Uterus (tissue), 4 donors: ENCODE results near the gene WEE1. TPM values are rescaled to one million over a fixed set of nuclear protein-coding genes. Genes with fewer than 3 reads are reported as not detected.
A peak's percentile ranks its signal among the peaks of the same experiment; 100 is the strongest.

Source experiments
- DNase-seq, 2 donors: peaks; one replicate each; pipeline ENCODE4 v3.0.0-alpha.2; 2019 to 2020
- H3K27ac ChIP-seq, 2 donors: fragments of 200-600 bp; sonication (generic); 1 replicate in 1 of 2; 2 replicates in 1 of 2; pipeline ENCODE4 v1.5.1; 2016 to 2018
- H3K27me3 ChIP-seq, 2 donors: fragments of 200-600 bp; sonication (generic); one replicate each; pipeline ENCODE4 v1.5.1; 2018 to 2019; ENCODE audit warnings: control low read depth in 1 of 2
- H3K36me3 ChIP-seq, 2 donors: fragments of 200-600 bp; sonication (generic); one replicate each; pipeline ENCODE4 v1.5.1; 2019; ENCODE audit warnings: control low read depth in 1 of 2
- H3K4me1 ChIP-seq, 2 donors: fragments of 200-600 bp; sonication (generic); one replicate each; pipeline ENCODE4 v1.5.1; 2018 to 2019; ENCODE audit warnings: control low read depth in 1 of 2
- H3K4me3 ChIP-seq, 2 donors: fragments of 200-600 bp; sonication (generic); 1 replicate in 1 of 2; 2 replicates in 1 of 2; pipeline ENCODE4 v1.5.1; 2018 to 2019; ENCODE audit warnings: mild to moderate bottlenecking in 1 of 2
- H3K9me3 ChIP-seq, 2 donors: fragments of 200-600 bp; sonication (generic); one replicate each; pipeline ENCODE4 v1.5.1; 2019; ENCODE audit warnings: control low read depth in 1 of 2
- CTCF ChIP-seq, 4 experiments: fragments of 200-600 bp in 2 of 4; fragments of 450-650 bp in 2 of 4; sonication (generic) in 2 of 4; IDR thresholded peaks; one replicate each; pipeline ENCODE4 v1.5.1; 2016 to 2019; ENCODE audit warnings: antibody characterized with exemption in 4 of 4, mild to moderate bottlenecking in 2 of 4, moderate library complexity in 1 of 4
- POLR2A ChIP-seq, 2 donors: fragments of 450-650 bp; IDR thresholded peaks; one replicate each; pipeline ENCODE4 v1.6.1; 2016; ENCODE audit warnings: antibody characterized with exemption in 2 of 2, mild to moderate bottlenecking in 1 of 2, moderate library complexity in 1 of 2
- intact Hi-C: fragments of 100-400 bp; cut with DNase I; formaldehyde crosslinking; loops from one replicate; pipeline ENCODE4 v1.15.1; 2023; ENCODE audit warnings: low total_unique reads
- total RNA-seq, 4 donors: library from RNA; depleted of rRNA in 3 of 4; stranded (reverse); fragments of >200 nt in 3 of 4; gene quantifications; one replicate each; pipeline versions ENCODE4 v1.1.0 to v1.2.4, GENCODE V29; 2014 to 2023
- donor health status: DM: yes; HTN: yes; CAD: no.

Gene WEE1
- total RNA-seq, 4 donors from 2014 or later: 30.0 to 105 (median 60.0) TPM

DNA sequence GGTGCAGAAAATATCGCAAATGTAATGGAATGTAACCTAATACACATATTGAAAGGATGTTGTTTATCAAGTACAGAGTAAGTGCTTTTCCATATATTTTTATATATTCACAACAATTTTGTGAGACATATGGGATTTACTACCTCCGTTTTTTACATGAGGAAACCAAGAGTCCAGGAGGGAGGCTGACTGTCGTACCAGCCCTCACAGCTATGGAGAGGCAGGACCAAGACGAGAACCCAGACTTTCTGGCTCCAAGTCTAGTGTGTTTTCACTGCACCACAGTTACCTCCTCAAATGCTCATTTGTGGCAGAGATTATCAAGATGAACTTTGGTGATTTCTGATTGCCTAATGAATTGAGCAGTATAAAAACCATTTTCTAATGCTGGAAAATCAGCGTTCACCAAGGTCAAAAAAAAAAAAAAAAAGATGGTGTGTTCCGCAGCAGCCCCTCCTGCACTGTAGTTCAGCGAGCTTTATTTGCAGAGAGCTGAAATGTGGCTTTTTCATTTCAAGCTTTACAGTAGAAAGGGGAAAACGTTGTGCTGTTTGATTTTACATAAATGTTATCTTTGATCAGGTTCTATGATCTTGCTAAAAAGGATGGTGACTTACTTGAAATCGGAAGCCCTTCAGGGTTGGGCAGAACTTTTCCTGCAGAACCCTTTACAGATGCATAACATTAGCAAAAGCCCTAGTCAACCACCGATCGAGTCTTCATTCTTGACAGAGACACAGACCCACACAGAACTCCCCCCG lies 44.7 kb upstream of the WEE1 start:
- peak overlapping the region; percentile 60 to 80 for H3K27ac ChIP-seq
- peaks cover 7 to 12% of the 10 kb centered on the region in 2 donors for H3K4me1 ChIP-seq
- no peak for DNase-seq
- no peaks in the 10 kb centered on the region for H3K36me3 ChIP-seq
- H3K27me3 ChIP-seq: no peaks in the 10 kb centered on the region
- H3K9me3 ChIP-seq: no peaks in the 10 kb centered on the region
- TF ChIP-seq POLR2A (IDR thresholded peaks at IDR 0.05) (no peak), CTCF (IDR thresholded peaks at IDR 0.05) (no peak)
- intact Hi-C loops: no loop called here
- H3K4me3 ChIP-seq: no peak overlapping the region

GRCh38 chr11:9529334-9529650 lies 44.2 kb upstream of the WEE1 start:
- peak overlapping the region; percentile 60 to 80 for H3K27ac ChIP-seq

GRCh38 chr11:9530020-9530621 lies 43.3 kb upstream of the WEE1 start:
- DNase-seq: no peak
- H3K27me3 ChIP-seq: no peaks in the 10 kb centered on the region
- no peak for TF ChIP-seq CTCF (IDR thresholded peaks at IDR 0.05)
- no peak for TF ChIP-seq POLR2A (IDR thresholded peaks at IDR 0.05)
- H3K4me1 ChIP-seq: peaks cover 11 to 12% of the 10 kb centered on the region in 2 donors
- H3K9me3 ChIP-seq: no peaks in the 10 kb centered on the region
- intact Hi-C loops: no loop called here
- peak overlapping the region in 1 of 2 donors; percentile 60 for H3K27ac ChIP-seq
- H3K36me3 ChIP-seq: no peaks in the 10 kb centered on the region
- no peak overlapping the region for H3K4me3 ChIP-seq

More at GRCh38 chr11:9529334-9529650, 44.2 kb upstream of the WEE1 start:
- Histone ChIP-seq H3K4me3 (no peak overlapping the region), H3K4me1 (peaks cover 7 to 12% of the 10 kb centered on the region in 2 donors), H3K36me3 (no peaks in the 10 kb centered on the region), H3K27me3 (no peaks in the 10 kb centered on the region), H3K9me3 (no peaks in the 10 kb centered on the region)
- DNase-seq: peak; percentile 32 to 33
- intact Hi-C loops: no loop called here
- no peak for TF ChIP-seq POLR2A (IDR thresholded peaks at IDR 0.05)
- TF ChIP-seq CTCF (IDR thresholded peaks at IDR 0.05): no peak

DNA sequence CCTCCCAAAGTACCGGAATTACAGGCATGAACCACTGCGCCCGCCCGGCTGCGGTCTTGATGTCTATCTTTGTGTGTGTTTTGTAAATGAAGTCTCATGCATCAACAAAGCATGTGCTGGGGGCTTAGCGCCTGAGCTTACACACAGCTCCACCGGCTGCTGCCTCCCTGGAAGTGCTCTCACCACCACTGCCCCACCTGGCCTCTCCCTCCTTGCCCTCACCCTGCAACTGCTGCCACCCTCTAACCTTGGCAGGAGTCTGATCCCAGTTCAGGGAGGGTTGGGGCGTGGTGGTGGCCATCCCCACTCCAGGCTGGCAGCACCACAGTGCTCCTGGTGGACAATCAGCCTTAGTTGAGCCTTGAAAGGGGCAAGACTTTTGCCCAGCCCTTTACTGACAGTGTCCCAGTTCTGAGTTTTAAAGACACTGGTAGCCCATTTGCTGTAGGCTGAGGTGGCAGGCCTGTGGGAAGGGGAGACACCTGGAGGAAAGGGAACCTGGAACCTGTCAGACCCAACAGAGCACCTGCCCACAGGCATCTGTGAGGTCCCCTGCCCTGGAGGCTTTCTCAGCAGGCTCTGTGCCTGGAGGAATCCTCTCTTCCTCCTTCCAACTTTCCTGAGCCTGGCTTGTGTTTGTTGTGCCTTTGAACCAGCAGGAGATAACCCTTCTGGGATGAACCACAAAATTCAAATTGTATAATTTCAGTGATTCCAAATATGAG lies 42.4 kb upstream of the WEE1 start:
- intact Hi-C loops: no loop called here
- Histone ChIP-seq H3K4me1 (peaks cover 12 to 13% of the 10 kb centered on the region in 2 donors), H3K27me3 (no peaks in the 10 kb centered on the region), H3K4me3 (no peak overlapping the region), H3K27ac (no peak overlapping the region), H3K36me3 (no peaks in the 10 kb centered on the region), H3K9me3 (no peaks in the 10 kb centered on the region)
- no peak for DNase-seq
- TF ChIP-seq CTCF (IDR thresholded peaks at IDR 0.05): no peak
- TF ChIP-seq POLR2A (IDR thresholded peaks at IDR 0.05): no peak

GRCh38 chr11:9533058-9533457 lies 40.4 kb upstream of the WEE1 start:
- H3K4me1 ChIP-seq: peaks cover 8 to 13% of the 10 kb centered on the region in 2 donors
- no peak for DNase-seq
- H3K27me3 ChIP-seq: no peaks in the 10 kb centered on the region
- H3K4me3 ChIP-seq: no peak overlapping the region
- H3K9me3 ChIP-seq: no peaks in the 10 kb centered on the region
- no peak overlapping the region for H3K27ac ChIP-seq
- intact Hi-C loops: no loop called here
- TF ChIP-seq POLR2A (IDR thresholded peaks at IDR 0.05) (no peak), CTCF (IDR thresholded peaks at IDR 0.05) (no peak)
- H3K36me3 ChIP-seq: no peaks in the 10 kb centered on the region
